ENCODE results near the gene LBR.

The LBR gene

GRCh38 chr1:225440380-225441221 lies 12.8 kb upstream of the LBR start:
- no peaks in the 10 kb centered on the region for H3K27me3 Mint-ChIP-seq
- H3K4me3 Mint-ChIP-seq = no peak overlapping the region
- H3K4me1 Mint-ChIP-seq (ENCODE audit: low read depth) = peaks cover 58% of the 10 kb centered on the region
- no peaks in the 10 kb centered on the region for H3K36me3 Mint-ChIP-seq (ENCODE audit: low read depth)
- no peaks in the 10 kb centered on the region for H3K9me3 Mint-ChIP-seq
- no peak overlapping the region for H3K27ac Mint-ChIP-seq

- Mint-ChIP-seq H3K27ac (no peak overlapping the region), H3K27me3 (no peaks in the 10 kb centered on the region), H3K4me3 (no peak overlapping the region), H3K9me3 (no peaks in the 10 kb centered on the region), H3K4me1 (ENCODE audit: low read depth) (peaks cover 40% of the 10 kb centered on the region), H3K36me3 (ENCODE audit: low read depth) (no peaks in the 10 kb centered on the region)
Measured at GRCh38 chr1:225437710-225438437, 10.0 kb upstream of the LBR start.

GRCh38 chr1:225435957-225436392 lies 8.1 kb upstream of the LBR start:
- Mint-ChIP-seq H3K36me3 (ENCODE audit: low read depth) (no peaks in the 10 kb centered on the region), H3K27me3 (no peaks in the 10 kb centered on the region), H3K4me1 (ENCODE audit: low read depth) (peaks cover 22% of the 10 kb centered on the region), H3K4me3 (no peak overlapping the region), H3K27ac (no peak overlapping the region), H3K9me3 (no peaks in the 10 kb centered on the region)

GRCh38 chr1:225435487-225435886 lies 7.6 kb upstream of the LBR start:
- Mint-ChIP-seq H3K27me3 (no peaks in the 10 kb centered on the region), H3K4me3 (no peak overlapping the region), H3K27ac (no peak overlapping the region)

GRCh38 chr1:225435076-225435475 lies 7.2 kb upstream of the LBR start:
- Mint-ChIP-seq H3K9me3 (no peaks in the 10 kb centered on the region), H3K27ac (no peak overlapping the region), H3K27me3 (no peaks in the 10 kb centered on the region), H3K4me1 (ENCODE audit: low read depth) (peaks cover 27% of the 10 kb centered on the region), H3K4me3 (no peak overlapping the region), H3K36me3 (ENCODE audit: low read depth) (no peaks in the 10 kb centered on the region)

More at GRCh38 chr1:225435487-225435886, 7.6 kb upstream of the LBR start:
- no peaks in the 10 kb centered on the region for H3K36me3 Mint-ChIP-seq (ENCODE audit: low read depth)
- no peaks in the 10 kb centered on the region for H3K9me3 Mint-ChIP-seq
- peaks cover 23% of the 10 kb centered on the region for H3K4me1 Mint-ChIP-seq (ENCODE audit: low read depth)

- Mint-ChIP-seq H3K27me3 (no peaks in the 10 kb centered on the region), H3K9me3 (no peaks in the 10 kb centered on the region), H3K4me1 (ENCODE audit: low read depth) (peaks cover 34% of the 10 kb centered on the region), H3K36me3 (ENCODE audit: low read depth) (no peaks in the 10 kb centered on the region), H3K4me3 (no peak overlapping the region), H3K27ac (no peak overlapping the region)
Measured at GRCh38 chr1:225434046-225434445, 6.2 kb upstream of the LBR start.

GRCh38 chr1:225431081-225431863 lies 3.4 kb upstream of the LBR start:
- Mint-ChIP-seq H3K4me1 (ENCODE audit: low read depth) (peaks cover 38% of the 10 kb centered on the region), H3K27ac (no peak overlapping the region), H3K9me3 (no peaks in the 10 kb centered on the region), H3K36me3 (ENCODE audit: low read depth) (no peaks in the 10 kb centered on the region), H3K4me3 (no peak overlapping the region), H3K27me3 (no peaks in the 10 kb centered on the region)

GRCh38 chr1:225430301-225430700 lies 2.5 kb upstream of the LBR start:
- H3K4me1 Mint-ChIP-seq (ENCODE audit: low read depth) = peaks cover 39% of the 10 kb centered on the region
- H3K27me3 Mint-ChIP-seq = no peaks in the 10 kb centered on the region
- peak overlapping the region; percentile 51 for H3K27ac Mint-ChIP-seq
- H3K9me3 Mint-ChIP-seq = no peaks in the 10 kb centered on the region
- peak overlapping the region; percentile 19 for H3K4me3 Mint-ChIP-seq
- H3K36me3 Mint-ChIP-seq (ENCODE audit: low read depth) = no peaks in the 10 kb centered on the region

- Mint-ChIP-seq H3K36me3 (ENCODE audit: low read depth) (no peaks in the 10 kb centered on the region), H3K27me3 (no peaks in the 10 kb centered on the region), H3K9me3 (no peaks in the 10 kb centered on the region)
Measured at GRCh38 chr1:225428881-225429455, 1.1 kb upstream of the LBR start.

GRCh38 chr1:225428068-225428880 lies 436 bp upstream of the LBR start:
- H3K36me3 Mint-ChIP-seq (ENCODE audit: low read depth) = peaks cover 6% of the 10 kb centered on the region
- no peaks in the 10 kb centered on the region for H3K27me3 Mint-ChIP-seq
- no peaks in the 10 kb centered on the region for H3K9me3 Mint-ChIP-seq
- H3K27ac Mint-ChIP-seq = peak overlapping the region; percentile 89
- H3K4me3 Mint-ChIP-seq = peak overlapping the region; percentile 90
- H3K4me1 Mint-ChIP-seq (ENCODE audit: low read depth) = peaks cover 55% of the 10 kb centered on the region

More at GRCh38 chr1:225428881-225429455, 1.1 kb upstream of the LBR start:
- Mint-ChIP-seq H3K27ac (peak overlapping the region; percentile 89), H3K4me1 (ENCODE audit: low read depth) (peaks cover 48% of the 10 kb centered on the region), H3K4me3 (peak overlapping the region; percentile 90)

GRCh38 chr1:225426395-225427234 lies 1.2 kb downstream of the LBR start:
- Mint-ChIP-seq H3K4me1 (ENCODE audit: low read depth) (peaks cover 70% of the 10 kb centered on the region), H3K27ac (peak overlapping the region; percentile 80), H3K4me3 (peak overlapping the region; percentile 90), H3K27me3 (no peaks in the 10 kb centered on the region), H3K9me3 (no peaks in the 10 kb centered on the region), H3K36me3 (ENCODE audit: low read depth) (peaks cover 19% of the 10 kb centered on the region)

GRCh38 chr1:225425201-225425786 lies 2.5 kb downstream of the LBR start:
- no peaks in the 10 kb centered on the region for H3K9me3 Mint-ChIP-seq
- H3K4me1 Mint-ChIP-seq (ENCODE audit: low read depth) = peaks cover 67% of the 10 kb centered on the region
- peaks cover 28% of the 10 kb centered on the region for H3K36me3 Mint-ChIP-seq (ENCODE audit: low read depth)
- H3K4me3 Mint-ChIP-seq = peak overlapping the region; percentile 90
- no peak overlapping the region for H3K27ac Mint-ChIP-seq
- H3K27me3 Mint-ChIP-seq = no peaks in the 10 kb centered on the region
